ENCODE measurements around the gene BTBD17. TPM values are rescaled to one million over a fixed set of nuclear protein-coding genes. Genes with fewer than 3 reads are reported as not detected.

The BTBD17 gene
- polyA plus RNA-seq, 2 of the 4 experiments (the other 2 are of a cell fraction): not detected

GRCh38 chr17:74358697-74359096, 3.0 kb downstream of the BTBD17 start:
- POLR2A ChIA-PET: no interaction called here
- CTCF ChIA-PET: interaction anchor here (0.8 to 34.5 kb wide), 8 partner anchors 12 to 183 kb away, joined by 3 to 674 read pairs (median 8); partner anchors contain the start of genes BTBD17 and GPR142
- ATAC-seq: no peak
- FAIRE-seq: no peak
- WGBS (ENCODE audit: missing lambda C conversion rate): 50% methylated on average over 9 of the region's 9 CpGs
- Histone ChIP-seq H3K4me3 (no peak overlapping the region), H3K9me3 (no peaks in the 10 kb centered on the region), H3K4me2 (no peak overlapping the region), H3K27ac (no peak overlapping the region), H3K4me1 (peaks cover 14% of the 10 kb centered on the region; the same call in 1 of the 3 replicates)
- TF ChIP-seq NR3C1 (IDR thresholded peaks at IDR 0.05) (no peak), USF2 (IDR thresholded peaks at IDR 0.05) (peak; percentile 46; the same call in 1 of the 2 replicates), ZC3H11A (IDR thresholded peaks at IDR 0.05) (no peak), HMGXB4 (CRISPR knock-in tag; IDR thresholded peaks at IDR 0.05; ENCODE audit: borderline replicate concordance) (no peak), REST (IDR thresholded peaks at IDR 0.05) (no peak), SREBF2 (IDR thresholded peaks at IDR 0.05) (no peak), PHF8 (IDR thresholded peaks at IDR 0.05; ENCODE audit: borderline replicate concordance, low read depth) (no peak), TP53 (CRISPR knock-in tag; IDR thresholded peaks at IDR 0.05) (no peak)
- peak in 1 of 2 experiments; percentile 35 for DNase-seq (ENCODE audit: low read depth in 1 of 2, low spot score in 1 of 2)

- no peak for ATAC-seq
- H3K9me3 ChIP-seq: no peaks in the 10 kb centered on the region
- TF ChIP-seq ZSCAN20 (CRISPR knock-in tag; IDR thresholded peaks at IDR 0.05) (no peak), FOSL2 (IDR thresholded peaks at IDR 0.05) (no peak), FOSL2 (CRISPR knock-in tag; IDR thresholded peaks at IDR 0.05) (no peak), TP53 (CRISPR knock-in tag; IDR thresholded peaks at IDR 0.05) (no peak), ESRRA (IDR thresholded peaks at IDR 0.05; ENCODE audit: borderline replicate concordance, low read length) (no peak), HES2 (IDR thresholded peaks at IDR 0.05) (no peak), RNF2 (IDR thresholded peaks at IDR 0.05; ENCODE audit: borderline replicate concordance, low read depth) (no peak), MAZ (IDR thresholded peaks at IDR 0.05; ENCODE audit: borderline replicate concordance, low read depth, low read length) (no peak)
- H3K4me1 ChIP-seq: peaks cover 14% of the 10 kb centered on the region; the same call in 1 of the 3 replicates
- ChIA-PET CTCF (interaction anchor here (0.7 to 34.5 kb wide), 12 partner anchors 12 to 184 kb away, joined by 3 to 674 read pairs (median 4); partner anchors contain the start of genes BTBD17 and GPR142), POLR2A (interaction anchor here (0.5 kb wide), 1 partner anchor 180 kb away, joined by 3 read pairs; no protein-coding TSS in a partner anchor)
- H3K27ac ChIP-seq: no peak overlapping the region
- DNase-seq (ENCODE audit: low read depth in 1 of 2, low spot score in 1 of 2): no peak
- H3K4me2 ChIP-seq: peak overlapping the region; percentile 78; the same call in 2 of the 3 replicates
- H3K4me3 ChIP-seq: no peak overlapping the region
- no peak for FAIRE-seq
- 80% methylated on average over 31 of the region's 32 CpGs for WGBS (ENCODE audit: missing lambda C conversion rate)
These were observed 4.2 kb downstream of the BTBD17 start for GRCh38 chr17:74357466-74357809.

Measured in A549 (cell line).